OCI-LY7 (cell line): Measurements from ENCODE around the gene ARPC3.

Experiments used
- CTCF ChIP-seq: fragments of 200-600 bp; sonication (generic); conservative IDR thresholded peaks from 2 replicates; pipeline ENCODE4 v1.5.1; 2014; ENCODE audit warnings: mild to moderate bottlenecking, antibody characterized with exemption, low read length, moderate library complexity, mixed read lengths
- EZH2phosphoT487 ChIP-seq: fragments of 200-600 bp; sonication (generic); IDR thresholded peaks from 2 replicates; pipeline ENCODE4 v1.6.1; 2018; ENCODE audit warnings: low read depth, borderline replicate concordance, mild to moderate bottlenecking, mixed run types, antibody characterized with exemption, low read length, moderate library complexity, mixed read lengths

GRCh38 chr12:110458756-110459155 is 8.6 kb upstream of the ARPC3 start:
- no peak for TF ChIP-seq CTCF
- TF ChIP-seq EZH2phosphoT487, result no peak
